Measurements from ENCODE around the gene MOV10. TPM values are rescaled to one million over a fixed set of nuclear protein-coding genes. Genes with fewer than 3 reads are reported as not detected.
A peak's percentile ranks its signal among the peaks of the same experiment; 100 is the strongest.

The MOV10 gene
- total and polyA plus RNA-seq, 2 of the 13 experiments (the other 11 are each of a cell fraction or from before 2014, with no cell fraction given): 56.4 to 58.2 TPM

DNA sequence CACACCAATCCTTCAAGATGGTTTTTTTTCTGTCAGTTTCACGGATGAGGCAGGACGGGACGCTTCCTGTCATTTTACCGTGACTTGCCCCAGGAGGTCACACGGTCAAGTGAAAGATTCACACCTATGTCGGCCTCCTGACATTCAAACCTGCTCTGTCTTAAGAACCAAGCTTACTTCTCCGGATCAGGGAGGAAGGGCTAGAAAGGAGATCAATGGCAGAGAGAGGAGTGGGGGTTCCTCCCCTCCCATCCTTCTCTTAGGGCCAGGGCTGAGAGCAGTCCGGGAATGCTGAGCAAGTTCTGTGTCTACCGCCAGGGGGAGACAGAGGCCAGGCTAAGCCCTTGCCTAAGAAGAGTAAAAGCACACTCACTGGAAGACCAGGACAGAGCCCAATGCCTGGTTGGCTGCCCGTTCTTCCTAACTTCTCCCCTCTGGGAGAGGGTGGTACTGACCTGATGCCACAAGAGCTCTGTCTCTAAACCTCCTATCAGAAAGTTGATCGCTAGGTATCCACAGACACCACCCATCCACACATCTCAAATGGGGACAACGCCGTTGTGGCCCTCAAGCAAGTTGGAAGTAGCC, 41.8 kb downstream of the MOV10 start (continued):
- TF ChIP-seq, protein P1, sequence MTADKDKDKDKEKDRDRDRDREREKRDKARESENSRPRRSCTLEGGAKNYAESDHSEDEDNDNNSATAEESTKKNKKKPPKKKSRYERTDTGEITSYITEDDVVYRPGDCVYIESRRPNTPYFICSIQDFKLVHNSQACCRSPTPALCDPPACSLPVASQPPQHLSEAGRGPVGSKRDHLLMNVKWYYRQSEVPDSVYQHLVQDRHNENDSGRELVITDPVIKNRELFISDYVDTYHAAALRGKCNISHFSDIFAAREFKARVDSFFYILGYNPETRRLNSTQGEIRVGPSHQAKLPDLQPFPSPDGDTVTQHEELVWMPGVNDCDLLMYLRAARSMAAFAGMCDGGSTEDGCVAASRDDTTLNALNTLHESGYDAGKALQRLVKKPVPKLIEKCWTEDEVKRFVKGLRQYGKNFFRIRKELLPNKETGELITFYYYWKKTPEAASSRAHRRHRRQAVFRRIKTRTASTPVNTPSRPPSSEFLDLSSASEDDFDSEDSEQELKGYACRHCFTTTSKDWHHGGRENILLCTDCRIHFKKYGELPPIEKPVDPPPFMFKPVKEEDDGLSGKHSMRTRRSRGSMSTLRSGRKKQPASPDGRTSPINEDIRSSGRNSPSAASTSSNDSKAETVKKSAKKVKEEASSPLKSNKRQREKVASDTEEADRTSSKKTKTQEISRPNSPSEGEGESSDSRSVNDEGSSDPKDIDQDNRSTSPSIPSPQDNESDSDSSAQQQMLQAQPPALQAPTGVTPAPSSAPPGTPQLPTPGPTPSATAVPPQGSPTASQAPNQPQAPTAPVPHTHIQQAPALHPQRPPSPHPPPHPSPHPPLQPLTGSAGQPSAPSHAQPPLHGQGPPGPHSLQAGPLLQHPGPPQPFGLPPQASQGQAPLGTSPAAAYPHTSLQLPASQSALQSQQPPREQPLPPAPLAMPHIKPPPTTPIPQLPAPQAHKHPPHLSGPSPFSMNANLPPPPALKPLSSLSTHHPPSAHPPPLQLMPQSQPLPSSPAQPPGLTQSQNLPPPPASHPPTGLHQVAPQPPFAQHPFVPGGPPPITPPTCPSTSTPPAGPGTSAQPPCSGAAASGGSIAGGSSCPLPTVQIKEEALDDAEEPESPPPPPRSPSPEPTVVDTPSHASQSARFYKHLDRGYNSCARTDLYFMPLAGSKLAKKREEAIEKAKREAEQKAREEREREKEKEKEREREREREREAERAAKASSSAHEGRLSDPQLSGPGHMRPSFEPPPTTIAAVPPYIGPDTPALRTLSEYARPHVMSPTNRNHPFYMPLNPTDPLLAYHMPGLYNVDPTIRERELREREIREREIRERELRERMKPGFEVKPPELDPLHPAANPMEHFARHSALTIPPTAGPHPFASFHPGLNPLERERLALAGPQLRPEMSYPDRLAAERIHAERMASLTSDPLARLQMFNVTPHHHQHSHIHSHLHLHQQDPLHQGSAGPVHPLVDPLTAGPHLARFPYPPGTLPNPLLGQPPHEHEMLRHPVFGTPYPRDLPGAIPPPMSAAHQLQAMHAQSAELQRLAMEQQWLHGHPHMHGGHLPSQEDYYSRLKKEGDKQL (CRISPR knock-in tag; IDR thresholded peaks at IDR 0.05; ENCODE audit: low read depth): no peak
- TF ChIP-seq U2AF2 (IDR thresholded peaks at IDR 0.05; ENCODE audit: low read depth, low read length) (no peak), ZNF263 (CRISPR knock-in tag; IDR thresholded peaks at IDR 0.05) (no peak), PHF8 (CRISPR knock-in tag; IDR thresholded peaks at IDR 0.05) (no peak), MXI1 (IDR thresholded peaks at IDR 0.05; ENCODE audit: borderline replicate concordance, low read depth, low read length) (no peak), ZBTB7B (CRISPR knock-in tag; IDR thresholded peaks at IDR 0.05) (0 out of 2 replicates have a peak, but pooled peaks have one; percentile 44), ONECUT2 (CRISPR knock-in tag; IDR thresholded peaks at IDR 0.05) (no peak), KDM5A (IDR thresholded peaks at IDR 0.05; ENCODE audit: borderline replicate concordance, low read length) (no peak), ZNF318 (CRISPR knock-in tag; IDR thresholded peaks at IDR 0.05) (no peak), ZNF136 (CRISPR knock-in tag; IDR thresholded peaks at IDR 0.05; ENCODE audit: low read depth) (no peak), KMT2A (CRISPR knock-in tag; IDR thresholded peaks at IDR 0.05) (no peak)
- TF ChIP-seq, protein P2, sequence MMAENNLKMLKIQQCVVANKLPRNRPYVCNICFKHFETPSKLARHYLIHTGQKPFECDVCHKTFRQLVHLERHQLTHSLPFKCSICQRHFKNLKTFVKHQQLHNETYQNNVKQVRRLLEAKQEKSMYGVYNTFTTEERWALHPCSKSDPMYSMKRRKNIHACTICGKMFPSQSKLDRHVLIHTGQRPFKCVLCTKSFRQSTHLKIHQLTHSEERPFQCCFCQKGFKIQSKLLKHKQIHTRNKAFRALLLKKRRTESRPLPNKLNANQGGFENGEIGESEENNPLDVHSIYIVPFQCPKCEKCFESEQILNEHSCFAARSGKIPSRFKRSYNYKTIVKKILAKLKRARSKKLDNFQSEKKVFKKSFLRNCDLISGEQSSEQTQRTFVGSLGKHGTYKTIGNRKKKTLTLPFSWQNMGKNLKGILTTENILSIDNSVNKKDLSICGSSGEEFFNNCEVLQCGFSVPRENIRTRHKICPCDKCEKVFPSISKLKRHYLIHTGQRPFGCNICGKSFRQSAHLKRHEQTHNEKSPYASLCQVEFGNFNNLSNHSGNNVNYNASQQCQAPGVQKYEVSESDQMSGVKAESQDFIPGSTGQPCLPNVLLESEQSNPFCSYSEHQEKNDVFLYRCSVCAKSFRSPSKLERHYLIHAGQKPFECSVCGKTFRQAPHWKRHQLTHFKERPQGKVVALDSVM (CRISPR knock-in tag; IDR thresholded peaks at IDR 0.05): no peak
